HG03575 (cell line): ENCODE measurements around the gene ZNF335.

ENCODE experiments used
- ATAC-seq: cut with Tn5 transposase; IDR thresholded peaks from one replicate; pipeline ENCODE4 v1.9.1; 2021; ENCODE audit not compliant: unreplicated experiment, insufficient number of reproducible peaks, low FRiP score; ENCODE audit errors: extremely low read depth

ZNF335 gene

GRCh38 chr20:45976086-45976485, 4.1 kb upstream of the ZNF335 start:
- ATAC-seq, result no peak

- no peak for ATAC-seq
Observed at GRCh38 chr20:45975686-45976085, 3.7 kb upstream of the ZNF335 start.

- no peak for ATAC-seq
Observed at GRCh38 chr20:45974896-45975565, 3.0 kb upstream of the ZNF335 start.

- no peak for ATAC-seq
Observed at GRCh38 chr20:45972500-45973183, 639 bp upstream of the ZNF335 start.

GRCh38 chr20:45971425-45971674, 653 bp downstream of the ZNF335 start:
- no peak for ATAC-seq

GRCh38 chr20:45970646-45971424, 1.2 kb downstream of the ZNF335 start:
- no peak for ATAC-seq

GRCh38 chr20:45969712-45970634, 2.0 kb downstream of the ZNF335 start:
- no peak for ATAC-seq

- ATAC-seq, result no peak
Observed at GRCh38 chr20:45968801-45969711, 2.9 kb downstream of the ZNF335 start.

GRCh38 chr20:45968081-45968671, 3.8 kb downstream of the ZNF335 start:
- no peak for ATAC-seq

GRCh38 chr20:45967551-45968080, 4.4 kb downstream of the ZNF335 start:
- ATAC-seq, result no peak

- ATAC-seq, result no peak
Observed at GRCh38 chr20:45965169-45966002, 6.6 kb downstream of the ZNF335 start.

- no peak for ATAC-seq
Observed at GRCh38 chr20:45964006-45964400, 8.0 kb downstream of the ZNF335 start.

GRCh38 chr20:45963059-45964005, 8.7 kb downstream of the ZNF335 start:
- no peak for ATAC-seq

- no peak for ATAC-seq
Observed at GRCh38 chr20:45962031-45962755, 9.8 kb downstream of the ZNF335 start.

GRCh38 chr20:45959956-45960630, 11.9 kb downstream of the ZNF335 start:
- no peak for ATAC-seq
